Measurements from ENCODE around the gene PRTG.

- TF ChIP-seq EZH2 (IDR thresholded peaks at IDR 0.05; ENCODE audit: low read length), result no peak
- TF ChIP-seq, protein P1, sequence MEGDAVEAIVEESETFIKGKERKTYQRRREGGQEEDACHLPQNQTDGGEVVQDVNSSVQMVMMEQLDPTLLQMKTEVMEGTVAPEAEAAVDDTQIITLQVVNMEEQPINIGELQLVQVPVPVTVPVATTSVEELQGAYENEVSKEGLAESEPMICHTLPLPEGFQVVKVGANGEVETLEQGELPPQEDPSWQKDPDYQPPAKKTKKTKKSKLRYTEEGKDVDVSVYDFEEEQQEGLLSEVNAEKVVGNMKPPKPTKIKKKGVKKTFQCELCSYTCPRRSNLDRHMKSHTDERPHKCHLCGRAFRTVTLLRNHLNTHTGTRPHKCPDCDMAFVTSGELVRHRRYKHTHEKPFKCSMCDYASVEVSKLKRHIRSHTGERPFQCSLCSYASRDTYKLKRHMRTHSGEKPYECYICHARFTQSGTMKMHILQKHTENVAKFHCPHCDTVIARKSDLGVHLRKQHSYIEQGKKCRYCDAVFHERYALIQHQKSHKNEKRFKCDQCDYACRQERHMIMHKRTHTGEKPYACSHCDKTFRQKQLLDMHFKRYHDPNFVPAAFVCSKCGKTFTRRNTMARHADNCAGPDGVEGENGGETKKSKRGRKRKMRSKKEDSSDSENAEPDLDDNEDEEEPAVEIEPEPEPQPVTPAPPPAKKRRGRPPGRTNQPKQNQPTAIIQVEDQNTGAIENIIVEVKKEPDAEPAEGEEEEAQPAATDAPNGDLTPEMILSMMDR (optimal IDR thresholded peaks at IDR 0.05 in 1 of 3, IDR thresholded peaks at IDR 0.05 in 1 of 3, conservative IDR thresholded peaks at IDR 0.05 in 1 of 3; ENCODE audit: extremely low read depth in 1 of 3, insufficient read depth in 2 of 3, low read length in 3 of 3), result no peak
Observed at GRCh38 chr15:55590788-55591187, 152.2 kb downstream of the PRTG start.
